Astrocyte of the spinal cord (primary cell): ENCODE measurements around the gene PCDHB1.
"Not testable (repeated sequence)": the region's sequence is repeated elsewhere in the genome, so short reads cannot be mapped to it uniquely, and the experiment has no call there.

Experiments
- DNase-seq: peaks from one replicate; pipeline ENCODE4 v3.0.0; 2011; ENCODE audit warnings: low read depth, low spot score
- H3K4me3 ChIP-seq: 2 replicates; pipeline ENCODE4 v1.5.1; 2011; ENCODE audit warnings: low read depth, mild to moderate bottlenecking, low read length, moderate library complexity
- in situ Hi-C: cut with HindIII; loops from 2 replicates; pipeline ENCODE4 v1.10.0; 2017; ENCODE audit warnings: low sequenced_read_pairs
- TF ChIP-seq, protein P1 (sequence below): IDR thresholded peaks from 2 replicates; pipeline ENCODE4 v1.5.1; 2012; ENCODE audit warnings: low read depth, mild to moderate bottlenecking, low read length, inconsistent platforms

PCDHB1 gene

DNA sequence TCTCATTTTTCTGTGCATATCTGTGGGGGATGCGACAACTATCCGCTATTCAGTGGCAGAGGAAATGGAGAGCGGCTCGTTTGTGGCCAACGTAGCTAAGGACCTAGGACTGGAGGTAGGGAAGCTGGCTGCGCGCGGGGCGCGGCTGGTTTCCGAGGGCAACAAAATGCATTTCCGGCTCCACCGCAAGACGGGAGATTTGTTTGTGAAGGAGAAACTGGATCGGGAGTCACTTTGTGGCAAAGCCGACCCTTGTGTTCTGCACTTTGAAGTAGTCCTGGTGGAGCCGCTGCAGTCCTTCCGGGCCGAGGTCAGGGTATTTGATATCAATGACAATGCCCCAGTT lies 320 bp downstream of the PCDHB1 start:
- TF ChIP-seq, protein P1, sequence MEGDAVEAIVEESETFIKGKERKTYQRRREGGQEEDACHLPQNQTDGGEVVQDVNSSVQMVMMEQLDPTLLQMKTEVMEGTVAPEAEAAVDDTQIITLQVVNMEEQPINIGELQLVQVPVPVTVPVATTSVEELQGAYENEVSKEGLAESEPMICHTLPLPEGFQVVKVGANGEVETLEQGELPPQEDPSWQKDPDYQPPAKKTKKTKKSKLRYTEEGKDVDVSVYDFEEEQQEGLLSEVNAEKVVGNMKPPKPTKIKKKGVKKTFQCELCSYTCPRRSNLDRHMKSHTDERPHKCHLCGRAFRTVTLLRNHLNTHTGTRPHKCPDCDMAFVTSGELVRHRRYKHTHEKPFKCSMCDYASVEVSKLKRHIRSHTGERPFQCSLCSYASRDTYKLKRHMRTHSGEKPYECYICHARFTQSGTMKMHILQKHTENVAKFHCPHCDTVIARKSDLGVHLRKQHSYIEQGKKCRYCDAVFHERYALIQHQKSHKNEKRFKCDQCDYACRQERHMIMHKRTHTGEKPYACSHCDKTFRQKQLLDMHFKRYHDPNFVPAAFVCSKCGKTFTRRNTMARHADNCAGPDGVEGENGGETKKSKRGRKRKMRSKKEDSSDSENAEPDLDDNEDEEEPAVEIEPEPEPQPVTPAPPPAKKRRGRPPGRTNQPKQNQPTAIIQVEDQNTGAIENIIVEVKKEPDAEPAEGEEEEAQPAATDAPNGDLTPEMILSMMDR = no peak
- in situ Hi-C loops = no loop called here
- DNase-seq = no peak
- H3K4me3 ChIP-seq = no peak overlapping the region

DNA sequence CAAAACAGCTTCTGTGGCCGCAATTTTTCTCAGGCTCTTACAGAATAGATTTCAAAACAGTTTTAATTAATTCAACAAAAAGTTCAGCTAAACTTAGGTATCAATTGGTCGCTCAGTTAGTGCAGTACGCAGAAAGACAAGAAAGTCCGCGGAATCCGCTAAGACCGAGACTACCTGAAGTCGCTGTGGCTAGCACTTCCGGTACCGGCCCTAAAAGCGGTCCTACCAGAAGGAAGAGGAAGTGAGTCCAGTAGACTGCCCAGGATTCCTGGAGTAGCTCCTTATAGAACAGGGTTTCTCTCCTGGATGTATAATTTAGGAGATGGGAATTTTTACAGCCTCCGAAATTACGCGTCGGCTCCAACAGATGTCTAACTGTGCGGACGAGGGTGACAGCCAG lies 26.7 kb downstream of the PCDHB1 start:
- no peak for DNase-seq
- in situ Hi-C loops = no loop called here
- H3K4me3 ChIP-seq = no peak overlapping the region
- TF ChIP-seq, protein P1 = no peak

DNA sequence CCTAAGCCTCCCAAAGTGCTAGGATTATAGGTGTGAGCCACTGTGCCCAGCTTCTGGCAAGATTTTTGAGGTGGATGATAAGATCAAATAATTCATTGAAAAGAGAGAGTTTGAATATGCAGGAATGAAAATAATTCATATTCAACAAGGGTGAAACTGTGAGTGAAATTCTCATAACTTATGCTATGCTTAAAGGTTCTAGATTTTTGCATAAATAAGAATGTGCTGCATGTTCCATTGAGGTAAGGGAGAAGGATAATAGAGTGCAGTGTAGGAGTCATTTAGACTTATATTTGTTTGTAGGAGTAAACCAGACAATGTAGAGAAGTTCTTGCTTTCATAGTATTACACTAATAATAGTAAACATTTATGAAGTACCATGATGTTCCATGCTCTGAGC lies 31.1 kb downstream of the PCDHB1 start:
- H3K4me3 ChIP-seq = no peak overlapping the region
- TF ChIP-seq, protein P1 = no peak
- in situ Hi-C loops = no loop called here
- DNase-seq = no peak

- no peak overlapping the region for H3K4me3 ChIP-seq
- TF ChIP-seq, protein P1 = no peak
- in situ Hi-C loops = no loop called here
- DNase-seq = peak; percentile 2
These were observed 33.4 kb downstream of the PCDHB1 start for GRCh38 chr5:141084487-141084989.

- in situ Hi-C loops = no loop called here
- DNase-seq = peak; percentile 1
- TF ChIP-seq, protein P1 = no peak
- peak within 1 kb of the TSS; percentile 12 for H3K4me3 ChIP-seq
These were observed 43.5 kb downstream of the PCDHB1 start, which contains the start of gene PCDHB2 for GRCh38 chr5:141094481-141095262. Gene PCDHB2 (plus strand): TSS chr5:141094615. CDS start chr5:141094791, 176 bp downstream.

DNA sequence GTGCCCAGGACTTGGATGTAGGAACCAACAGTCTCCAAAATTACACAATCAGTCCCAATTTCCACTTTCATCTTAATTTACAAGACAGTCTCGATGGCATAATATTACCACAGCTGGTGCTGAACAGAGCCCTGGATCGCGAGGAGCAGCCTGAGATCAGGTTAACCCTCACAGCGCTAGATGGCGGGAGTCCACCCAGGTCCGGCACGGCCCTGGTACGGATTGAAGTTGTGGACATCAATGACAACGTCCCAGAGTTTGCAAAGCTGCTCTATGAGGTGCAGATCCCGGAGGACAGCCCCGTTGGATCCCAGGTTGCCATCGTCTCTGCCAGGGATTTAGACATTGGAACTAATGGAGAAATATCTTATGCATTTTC lies 44.1 kb downstream of the PCDHB1 start:
- in situ Hi-C loops = no loop called here

DNA sequence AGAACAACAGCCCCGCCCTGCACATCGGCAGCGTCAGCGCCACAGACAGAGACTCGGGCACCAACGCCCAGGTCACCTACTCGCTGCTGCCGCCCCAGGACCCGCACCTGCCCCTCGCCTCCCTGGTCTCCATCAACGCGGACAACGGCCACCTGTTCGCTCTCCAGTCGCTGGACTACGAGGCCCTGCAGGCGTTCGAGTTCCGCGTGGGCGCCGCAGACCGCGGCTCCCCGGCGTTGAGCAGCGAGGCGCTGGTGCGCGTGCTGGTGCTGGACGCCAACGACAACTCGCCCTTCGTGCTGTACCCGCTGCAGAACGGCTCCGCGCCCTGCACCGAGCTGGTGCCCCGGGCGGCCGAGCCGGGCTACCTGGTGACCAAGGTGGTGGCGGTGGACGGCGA lies 45.0 kb downstream of the PCDHB1 start:
- in situ Hi-C loops, H3K4me3 ChIP-seq, DNase-seq: not testable (repeated sequence)

More for the DNA sequence above, 44.1 kb downstream of the PCDHB1 start:
- no peak for DNase-seq
- TF ChIP-seq, protein P1 = no peak
- no peak overlapping the region for H3K4me3 ChIP-seq

DNA sequence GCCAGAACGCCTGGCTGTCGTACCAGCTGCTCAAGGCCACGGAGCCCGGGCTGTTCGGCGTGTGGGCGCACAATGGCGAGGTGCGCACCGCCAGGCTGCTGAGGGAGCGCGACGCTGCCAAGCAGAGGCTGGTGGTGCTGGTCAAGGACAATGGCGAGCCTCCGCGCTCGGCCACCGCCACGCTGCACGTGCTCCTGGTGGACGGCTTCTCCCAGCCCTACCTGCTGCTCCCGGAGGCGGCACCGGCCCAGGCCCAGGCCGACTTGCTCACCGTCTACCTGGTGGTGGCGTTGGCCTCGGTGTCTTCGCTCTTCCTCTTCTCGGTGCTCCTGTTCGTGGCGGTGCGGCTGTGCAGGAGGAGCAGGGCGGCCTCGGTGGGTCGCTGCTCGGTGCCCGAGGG lies 45.4 kb downstream of the PCDHB1 start:
- DNase-seq, H3K4me3 ChIP-seq, in situ Hi-C loops: not testable (repeated sequence)
